Activated CD4-positive, alpha-beta T cell treated with anti-CD3 and anti-CD28 coated beads, Interleukin-2, amount 50 U/mL, for 1 hour (primary cell): Measurements from ENCODE around the gene SRSF2.
"Not testable (repeated sequence)": the region's sequence is repeated elsewhere in the genome, so short reads cannot be mapped to it uniquely, and the experiment has no call there.

Experiments
- DNase-seq: peaks from one replicate; pipeline ENCODE4 v3.0.0-alpha.2; 2020

Gene SRSF2

GRCh38 chr17:76737082-76737675 lies at the start of gene SRSF2:
SRSF2 (minus strand) TSS chr17:76737331; CDS start chr17:76737160, 171 bp downstream.
- DNase-seq = peak; percentile 97

- no peak for DNase-seq
Observed at GRCh38 chr17:76784926-76785325, 47.8 kb upstream of the SRSF2 start.

- no peak for DNase-seq
Observed at GRCh38 chr17:76783146-76783545, 46.0 kb upstream of the SRSF2 start.

GRCh38 chr17:76781056-76781982 lies 44.2 kb upstream of the SRSF2 start:
- no peak for DNase-seq

GRCh38 chr17:76775021-76775600 lies 38.0 kb upstream of the SRSF2 start:
- no peak for DNase-seq

- peak; percentile 61 for DNase-seq
Observed at GRCh38 chr17:76772842-76773525, 35.9 kb upstream of the SRSF2 start.

GRCh38 chr17:76758570-76758969 lies 21.4 kb upstream of the SRSF2 start:
- DNase-seq = no peak

GRCh38 chr17:76757256-76757655 lies 20.1 kb upstream of the SRSF2 start:
- no peak for DNase-seq

- no peak for DNase-seq
Observed at GRCh38 chr17:76755285-76755684, 18.2 kb upstream of the SRSF2 start.

GRCh38 chr17:76753061-76753961 lies 16.2 kb upstream of the SRSF2 start:
- no peak for DNase-seq

GRCh38 chr17:76752006-76752405 lies 14.9 kb upstream of the SRSF2 start:
- no peak for DNase-seq

- no peak for DNase-seq
Observed at GRCh38 chr17:76751416-76751993, 14.4 kb upstream of the SRSF2 start.

GRCh38 chr17:76748657-76749056 lies 11.5 kb upstream of the SRSF2 start:
- no peak for DNase-seq

- DNase-seq = no peak
Observed at GRCh38 chr17:76747716-76748363, 10.7 kb upstream of the SRSF2 start.

GRCh38 chr17:76745785-76746184 lies 8.7 kb upstream of the SRSF2 start:
- not testable (repeated sequence) for DNase-seq

- no peak for DNase-seq
Observed at GRCh38 chr17:76744747-76745146, 7.6 kb upstream of the SRSF2 start.

GRCh38 chr17:76742958-76743357 lies 5.8 kb upstream of the SRSF2 start:
- no peak for DNase-seq

GRCh38 chr17:76740329-76741118 lies 3.4 kb upstream of the SRSF2 start:
- no peak for DNase-seq

- DNase-seq = not testable (repeated sequence)
Observed at GRCh38 chr17:76739568-76740115, 2.5 kb upstream of the SRSF2 start.

GRCh38 chr17:76738468-76738850 lies 1.3 kb upstream of the SRSF2 start:
- DNase-seq = no peak
